ENCODE results near the gene PRR22.

GRCh38 chr19:5792224-5792623 is 7.7 kb upstream of the PRR22 start:
- TF ChIP-seq CTCF (IDR thresholded peaks at IDR 0.05; ENCODE audit: low read depth, low read length, poor library complexity, severe bottlenecking) (no peak), EZH2phosphoT487 (IDR thresholded peaks at IDR 0.05; ENCODE audit: borderline replicate concordance, low read length) (no peak)
